ENCODE data around the gene ATP1A1. TPM values are rescaled to one million over a fixed set of nuclear protein-coding genes. Genes with fewer than 3 reads are reported as not detected.

The ATP1A1 gene
- total RNA-seq, 1 experiment from 2014 or later, result 50.9 TPM

GRCh38 chr1:116371752-116372151 is 1.3 kb upstream of the ATP1A1 start:
- no peak for DNase-seq (ENCODE audit: low spot score)

DNA sequence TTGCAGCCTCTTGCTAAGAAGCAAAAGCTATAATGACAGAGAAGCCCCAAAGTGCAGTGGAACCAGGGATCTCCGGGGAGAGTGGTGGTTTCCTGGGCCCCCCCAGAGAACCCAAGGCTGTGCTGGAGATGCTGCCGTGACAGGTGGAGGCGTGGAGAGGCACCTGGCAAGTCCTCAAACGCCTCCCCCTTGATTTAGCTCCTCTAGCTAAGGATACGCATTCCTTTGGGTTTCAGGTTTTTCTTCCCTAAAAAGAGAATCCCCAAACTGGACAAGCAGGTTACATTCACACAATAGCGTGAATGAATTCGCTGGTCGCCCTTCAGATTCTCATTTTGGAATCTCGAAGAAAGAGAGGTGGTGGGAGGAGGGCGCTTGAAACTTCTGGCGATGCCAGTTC is 853 bp upstream of the ATP1A1 start:
- DNase-seq (ENCODE audit: low spot score), result no peak

- DNase-seq (ENCODE audit: low spot score), result peak; percentile 27
These were observed 648 bp downstream of the ATP1A1 start for GRCh38 chr1:116373431-116374352.

DNA sequence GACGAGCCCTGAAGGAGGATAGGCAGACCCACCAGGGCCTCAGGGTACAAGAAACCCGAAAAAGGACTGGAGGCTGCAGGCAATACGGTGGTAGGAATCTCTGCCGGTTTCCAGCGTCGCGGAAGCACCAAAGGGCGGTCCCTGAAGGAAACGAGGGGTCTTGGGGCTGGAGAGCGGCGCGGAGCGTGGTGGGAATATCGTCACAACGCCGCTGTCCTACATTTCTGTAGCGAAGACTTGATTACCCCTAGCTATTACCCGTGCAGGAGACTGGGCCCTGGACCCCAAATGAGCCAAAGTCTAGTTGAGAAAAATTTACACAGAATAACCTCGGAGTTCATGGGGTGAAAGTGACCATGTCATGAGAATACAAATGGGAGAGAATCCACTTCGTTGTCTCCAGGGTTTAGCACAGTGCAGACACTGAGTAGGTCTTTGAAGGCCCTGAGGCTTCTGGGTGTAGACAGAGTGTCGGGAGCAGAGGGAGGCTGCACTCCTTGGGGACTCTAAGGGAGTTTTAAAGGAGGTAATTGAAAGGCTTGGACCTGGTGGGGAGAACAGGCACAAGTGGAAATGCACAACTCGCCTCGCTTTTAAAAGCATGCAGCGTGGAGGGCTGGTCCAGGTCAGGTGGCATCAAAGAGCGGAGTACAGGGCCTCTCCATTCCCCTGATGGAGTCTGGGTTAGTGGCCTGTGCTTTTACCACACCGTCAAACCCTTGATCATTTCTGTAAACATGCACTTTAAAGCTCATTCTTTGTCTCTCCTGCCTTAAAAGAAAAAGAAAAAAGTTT is 1.5 kb downstream of the ATP1A1 start:
- no peak for DNase-seq (ENCODE audit: low spot score)

DNA sequence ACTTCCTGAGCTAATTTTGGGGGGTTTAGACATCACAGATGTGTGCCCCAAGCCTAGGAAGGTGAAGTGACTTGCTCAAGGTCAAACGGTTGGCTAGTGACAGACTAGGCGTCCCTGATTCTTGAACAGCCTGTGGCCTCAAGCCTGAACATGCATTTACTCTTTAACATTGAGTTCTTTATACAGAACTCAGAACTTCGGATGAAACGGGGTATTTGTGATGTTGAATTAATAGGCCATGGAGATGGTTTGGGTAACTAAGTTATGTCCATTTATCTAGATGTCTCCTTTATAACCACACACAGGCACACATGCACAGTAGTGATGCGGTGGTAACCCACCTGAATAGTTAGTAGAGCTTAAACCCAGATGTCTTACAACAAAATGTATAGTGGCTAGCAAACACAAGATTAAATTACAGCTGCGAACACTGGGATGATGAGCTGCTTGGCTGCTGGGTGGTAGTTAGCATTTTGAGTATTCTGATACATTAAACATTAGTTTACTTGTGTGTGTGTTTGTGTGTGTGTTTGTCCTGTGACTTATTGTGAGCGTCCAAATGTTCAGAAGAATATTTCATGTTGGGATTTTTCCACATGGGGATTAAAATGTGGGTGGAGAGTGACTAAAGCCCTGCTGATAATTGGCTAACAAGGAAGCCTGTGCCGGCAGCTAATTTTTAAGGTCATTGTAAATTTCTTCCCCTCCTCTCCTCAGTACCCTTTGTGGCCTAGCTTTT is 2.3 kb downstream of the ATP1A1 start:
- no peak for DNase-seq (ENCODE audit: low spot score)

GRCh38 chr1:116375887-116376728 is 3.1 kb downstream of the ATP1A1 start:
- peak; percentile 70 for DNase-seq (ENCODE audit: low spot score)

- no peak for DNase-seq (ENCODE audit: low spot score)
These were observed 3.7 kb downstream of the ATP1A1 start for GRCh38 chr1:116376729-116377086.

- peak; percentile 85 for DNase-seq (ENCODE audit: low spot score)
These were observed 4.8 kb downstream of the ATP1A1 start for GRCh38 chr1:116377541-116378529.

- DNase-seq (ENCODE audit: low spot score), result no peak
These were observed 6.1 kb downstream of the ATP1A1 start for GRCh38 chr1:116379057-116379630.

GRCh38 chr1:116379674-116380498 is 6.8 kb downstream of the ATP1A1 start:
- DNase-seq (ENCODE audit: low spot score), result no peak

DNA sequence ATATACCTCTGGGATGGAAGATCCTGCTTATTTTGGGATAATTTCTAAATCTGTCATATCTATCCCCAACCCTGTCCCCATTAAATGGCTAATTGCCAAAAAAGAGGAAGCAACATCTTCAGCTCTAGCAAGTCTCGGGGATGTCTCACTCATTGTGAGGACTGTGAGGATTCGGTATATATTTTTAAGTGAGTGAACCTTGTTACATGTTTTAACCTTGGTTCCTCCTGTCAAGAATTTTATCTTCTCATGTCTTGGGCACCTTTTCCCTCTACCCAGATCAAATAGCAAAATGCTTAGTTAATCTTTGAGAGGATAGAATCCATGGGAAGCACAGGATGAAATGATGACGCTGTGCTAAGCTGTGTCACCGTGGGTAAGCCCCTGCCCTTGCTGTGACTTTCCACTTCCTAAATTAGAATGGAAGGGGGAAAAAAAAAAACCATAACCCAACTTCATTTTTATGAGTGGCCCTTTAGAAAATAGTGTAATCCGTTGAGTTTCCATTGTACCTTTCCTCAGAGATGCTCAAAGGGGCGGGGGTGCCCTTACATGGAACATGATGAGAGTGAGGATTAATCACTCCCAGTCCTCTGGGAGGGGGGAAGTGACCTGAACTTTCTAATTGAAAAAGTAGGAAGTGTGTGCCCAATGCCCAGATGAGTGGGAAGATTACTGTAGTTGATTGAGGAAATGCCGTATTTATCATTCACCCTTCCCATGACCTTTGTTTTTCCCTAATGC is 7.6 kb downstream of the ATP1A1 start:
- DNase-seq (ENCODE audit: low spot score), result no peak

- DNase-seq (ENCODE audit: low spot score), result peak; percentile 29
These were observed 9.3 kb downstream of the ATP1A1 start for GRCh38 chr1:116382321-116382720.

GRCh38 chr1:116382857-116383483 is 9.9 kb downstream of the ATP1A1 start:
- no peak for DNase-seq (ENCODE audit: low spot score)

GRCh38 chr1:116386042-116386441 is 13.0 kb downstream of the ATP1A1 start:
- DNase-seq (ENCODE audit: low spot score), result no peak

- no peak for DNase-seq (ENCODE audit: low spot score)
These were observed 14.5 kb downstream of the ATP1A1 start for GRCh38 chr1:116387551-116387950.

DNA sequence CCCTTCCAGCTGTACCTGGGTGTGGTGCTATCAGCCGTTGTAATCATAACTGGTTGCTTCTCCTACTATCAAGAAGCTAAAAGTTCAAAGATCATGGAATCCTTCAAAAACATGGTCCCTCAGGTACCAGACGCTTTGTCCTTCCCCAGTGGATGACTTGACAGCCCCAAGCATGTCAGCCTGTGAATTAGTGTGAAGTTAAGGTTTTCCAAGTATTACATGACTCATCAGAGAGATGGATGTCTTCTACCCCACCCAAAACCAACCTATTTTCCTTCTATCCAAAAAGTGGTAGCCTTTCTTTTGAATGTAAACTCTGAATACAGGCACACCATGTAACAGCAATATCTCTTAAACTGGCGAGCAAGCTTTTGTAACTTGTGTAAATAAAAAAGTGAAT is 15.1 kb downstream of the ATP1A1 start:
- no peak for DNase-seq (ENCODE audit: low spot score)

- no peak for DNase-seq (ENCODE audit: low spot score)
These were observed 16.0 kb downstream of the ATP1A1 start for GRCh38 chr1:116389013-116389412.

- DNase-seq (ENCODE audit: low spot score), result no peak
These were observed 16.6 kb downstream of the ATP1A1 start for GRCh38 chr1:116389686-116390085.
